Endodermal cell (in vitro differentiated cells): ENCODE measurements around the gene IL17RA. TPM values are rescaled to one million over a fixed set of nuclear protein-coding genes. Genes with fewer than 3 reads are reported as not detected.

Experiments used
- DNase-seq: peaks from one replicate; pipeline ENCODE4 v3.0.0-alpha.2; 2017
- H3K27ac ChIP-seq: 2 replicates; pipeline ENCODE4 v1.5.1; 2013; ENCODE audit warnings: mild to moderate bottlenecking, low read depth, low read length, moderate library complexity
- H3K27me3 ChIP-seq: 2 replicates; pipeline ENCODE4 v1.6.1; 2013; ENCODE audit warnings: mild to moderate bottlenecking, low read length, moderate library complexity; ENCODE audit not compliant: insufficient read depth, control insufficient read depth, poor library complexity, severe bottlenecking
- H3K36me3 ChIP-seq: 2 replicates; pipeline ENCODE4 v1.7.0; 2013; ENCODE audit warnings: mild to moderate bottlenecking, low read length, moderate library complexity; ENCODE audit not compliant: control insufficient read depth, insufficient read depth
- H3K4me1 ChIP-seq: one replicate; pipeline ENCODE4 v1.7.0; 2013; ENCODE audit warnings: low read length; ENCODE audit not compliant: control insufficient read depth, insufficient read depth
- H3K4me3 ChIP-seq: 2 replicates; pipeline ENCODE4 v1.5.1; 2013; ENCODE audit warnings: mild to moderate bottlenecking, low read length, moderate library complexity
- H3K9ac ChIP-seq: 2 replicates; pipeline ENCODE4 v1.6.1; 2013; ENCODE audit warnings: mild to moderate bottlenecking, low read length, moderate library complexity; ENCODE audit not compliant: poor library complexity, severe bottlenecking; ENCODE audit errors: extremely low read depth
- H3K9me3 ChIP-seq: 2 replicates; pipeline ENCODE4 v1.6.1; 2013; ENCODE audit warnings: mild to moderate bottlenecking, low read length, moderate library complexity; ENCODE audit not compliant: control insufficient read depth
- H3K27ac Mint-ChIP-seq: 2 replicates; pipeline ENCODE4 v1.8.0; 2020; ENCODE audit warnings: mixed read lengths
- H3K27me3 Mint-ChIP-seq: 2 replicates; pipeline ENCODE4 v1.8.0; 2021; ENCODE audit warnings: mild to moderate bottlenecking, mixed read lengths; ENCODE audit not compliant: insufficient read depth
- H3K36me3 Mint-ChIP-seq: 2 replicates; pipeline ENCODE4 v1.8.0; 2020; ENCODE audit warnings: low read depth, mixed read lengths
- H3K4me1 Mint-ChIP-seq: 2 replicates; pipeline ENCODE4 v1.8.0; 2020; ENCODE audit warnings: mixed read lengths
- H3K4me3 Mint-ChIP-seq: 2 replicates; pipeline ENCODE4 v1.8.0; 2020; ENCODE audit warnings: mild to moderate bottlenecking, moderate library complexity, mixed read lengths
- H3K9me3 Mint-ChIP-seq: 2 replicates; pipeline ENCODE4 v1.8.0; 2020; ENCODE audit warnings: mild to moderate bottlenecking, mixed read lengths
- WGBS, 2 experiments: methylation state at CpG; one replicate each; pipeline versions ENCODE4 v1.1.5 to v1.1.7; 2013; ENCODE audit warnings: missing lambda C conversion rate in 2 of 2, mixed read lengths in 1 of 2; ENCODE audit not compliant: insufficient coverage in 1 of 2, insufficient read length in 1 of 2; 5-methylcytosine and 5-hydroxymethylcytosine counted together
- total RNA-seq, 2 donors: library from RNA; stranded (reverse); fragmentation: NEBNext Ultra II Directional in 1 of 2; extraction: Animal tissue kit (Norgen Biotek cat#: 25700) in 1 of 2; gene quantifications; 2 replicates in 1 of 2; 3 replicates in 1 of 2; pipeline ENCODE4 v1.2.1, GENCODE V29; 2021
- TF ChIP-seq, protein P1 (sequence below): fragments of 200-600 bp; sonication (generic); conservative IDR thresholded peaks from 2 replicates; pipeline ENCODE4 v1.5.0; 2021; ENCODE audit warnings: antibody characterized with exemption, mild to moderate bottlenecking

Gene IL17RA
- total RNA-seq, 2 donors from 2014 or later = 14.8 to 16.0 TPM

- Histone ChIP-seq H3K27me3 (no peaks in the 10 kb centered on the region), H3K4me1 (peaks cover 17% of the 10 kb centered on the region), H3K9ac (peak within 1 kb of the TSS; percentile 38), H3K27ac (no peak within 1 kb of the TSS), H3K9me3 (no peaks in the 10 kb centered on the region), H3K4me3 (peak within 1 kb of the TSS; percentile 77), H3K36me3 (no peaks in the 10 kb centered on the region)
- TF ChIP-seq, protein P1, sequence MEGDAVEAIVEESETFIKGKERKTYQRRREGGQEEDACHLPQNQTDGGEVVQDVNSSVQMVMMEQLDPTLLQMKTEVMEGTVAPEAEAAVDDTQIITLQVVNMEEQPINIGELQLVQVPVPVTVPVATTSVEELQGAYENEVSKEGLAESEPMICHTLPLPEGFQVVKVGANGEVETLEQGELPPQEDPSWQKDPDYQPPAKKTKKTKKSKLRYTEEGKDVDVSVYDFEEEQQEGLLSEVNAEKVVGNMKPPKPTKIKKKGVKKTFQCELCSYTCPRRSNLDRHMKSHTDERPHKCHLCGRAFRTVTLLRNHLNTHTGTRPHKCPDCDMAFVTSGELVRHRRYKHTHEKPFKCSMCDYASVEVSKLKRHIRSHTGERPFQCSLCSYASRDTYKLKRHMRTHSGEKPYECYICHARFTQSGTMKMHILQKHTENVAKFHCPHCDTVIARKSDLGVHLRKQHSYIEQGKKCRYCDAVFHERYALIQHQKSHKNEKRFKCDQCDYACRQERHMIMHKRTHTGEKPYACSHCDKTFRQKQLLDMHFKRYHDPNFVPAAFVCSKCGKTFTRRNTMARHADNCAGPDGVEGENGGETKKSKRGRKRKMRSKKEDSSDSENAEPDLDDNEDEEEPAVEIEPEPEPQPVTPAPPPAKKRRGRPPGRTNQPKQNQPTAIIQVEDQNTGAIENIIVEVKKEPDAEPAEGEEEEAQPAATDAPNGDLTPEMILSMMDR = peak; percentile 23
- H3K4me1 Mint-ChIP-seq = peaks cover 28% of the 10 kb centered on the region
- peaks cover 17% of the 10 kb centered on the region for H3K27me3 Mint-ChIP-seq
- H3K4me3 Mint-ChIP-seq = peak within 1 kb of the TSS; percentile 67
- DNase-seq = peak; percentile 97
- WGBS, 2 experiments = 10 to 16% methylated on average over 35 to 68 of the region's 69 CpGs
- H3K36me3 Mint-ChIP-seq = no peaks in the 10 kb centered on the region
- H3K27ac Mint-ChIP-seq = peak within 1 kb of the TSS; percentile 35
- H3K9me3 Mint-ChIP-seq = no peaks in the 10 kb centered on the region
Measured at GRCh38 chr22:17121233-17122195, 36.7 kb downstream of the IL17RA start, which contains the start of gene TMEM121B. TMEM121B (minus strand) TSS chr22:17121360; CDS start chr22:17121127, 233 bp downstream.

DNA sequence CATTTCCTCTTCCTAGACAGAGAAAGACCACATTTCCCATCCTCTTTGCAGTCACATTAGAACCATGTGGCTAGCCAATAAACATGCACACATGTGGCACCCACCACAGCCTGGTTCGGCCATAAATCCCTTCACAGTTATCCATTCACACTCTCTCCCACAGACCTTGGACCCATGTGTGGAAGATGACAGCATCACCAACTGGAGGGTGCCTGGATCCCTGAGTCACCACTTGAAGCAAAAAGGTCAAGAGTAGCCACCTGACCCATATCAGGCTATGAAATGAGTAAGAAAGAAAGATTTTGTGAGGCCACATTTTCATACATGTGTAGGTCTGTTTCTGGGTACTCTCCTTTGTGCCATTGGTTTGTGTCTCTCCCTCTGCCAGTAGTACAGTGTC lies 45.4 kb downstream of the IL17RA start:
- TF ChIP-seq, protein P1 = no peak
- H3K36me3 Mint-ChIP-seq = peaks cover 3% of the 10 kb centered on the region
- H3K27me3 Mint-ChIP-seq = no peaks in the 10 kb centered on the region
- no peak overlapping the region for H3K4me3 ChIP-seq
- H3K36me3 ChIP-seq = no peaks in the 10 kb centered on the region
- 85% methylated on average over 1 of the region's 1 CpG; no CpG with 5 or more reads in 1 of the 2 experiments for WGBS, 2 experiments
- DNase-seq = no peak
- no peak overlapping the region for H3K27ac Mint-ChIP-seq
- H3K27me3 ChIP-seq = no peaks in the 10 kb centered on the region
- no peak overlapping the region for H3K27ac ChIP-seq
- no peak overlapping the region for H3K9ac ChIP-seq
- no peaks in the 10 kb centered on the region for H3K4me1 ChIP-seq
- no peaks in the 10 kb centered on the region for H3K9me3 Mint-ChIP-seq
- H3K4me1 Mint-ChIP-seq = no peaks in the 10 kb centered on the region
- no peaks in the 10 kb centered on the region for H3K9me3 ChIP-seq
- H3K4me3 Mint-ChIP-seq = no peak overlapping the region

GRCh38 chr22:17131686-17132085 lies 46.9 kb downstream of the IL17RA start:
- Histone ChIP-seq H3K27me3 (no peaks in the 10 kb centered on the region), H3K9me3 (no peaks in the 10 kb centered on the region), H3K27ac (peak overlapping the region; percentile 20), H3K36me3 (no peaks in the 10 kb centered on the region), H3K4me3 (no peak overlapping the region), H3K9ac (no peak overlapping the region), H3K4me1 (no peaks in the 10 kb centered on the region)
- TF ChIP-seq, protein P1 = peak; percentile 41
- Mint-ChIP-seq H3K27ac (no peak overlapping the region), H3K9me3 (no peaks in the 10 kb centered on the region), H3K27me3 (no peaks in the 10 kb centered on the region), H3K4me1 (no peaks in the 10 kb centered on the region), H3K36me3 (peaks cover 4% of the 10 kb centered on the region), H3K4me3 (no peak overlapping the region)
- DNase-seq = peak; percentile 70
- 54 to 67% methylated on average over 1 to 5 of the region's 5 CpGs for WGBS, 2 experiments
